GM12878 (cell line): ENCODE measurements around the gene DSEL.

Experiments used
- ASH2L ChIP-seq: fragments of 300-600, 200-600 bp; sonication (generic); IDR thresholded peaks from 2 replicates; pipeline ENCODE4 v1.6.1; 2017; ENCODE audit warnings: low read depth, mild to moderate bottlenecking, borderline replicate concordance
- CEBPB ChIP-seq, 2 experiments: fragments of 150-350 bp in 1 of 2; IDR thresholded peaks; 2 replicates each; pipeline ENCODE4 v1.6.1; 2012 to 2014; ENCODE audit warnings: low read depth in 2 of 2, low read length in 2 of 2, borderline replicate concordance in 1 of 2, inconsistent platforms in 1 of 2
- HDAC6 ChIP-seq: fragments of 200-600 bp; sonication (generic); IDR thresholded peaks from one replicate; pipeline ENCODE4 v1.8.0; 2017; ENCODE audit warnings: antibody characterized with exemption; ENCODE audit not compliant: unreplicated experiment
- MTA2 ChIP-seq: fragments of 450-650 bp; IDR thresholded peaks from 2 replicates; pipeline ENCODE4 v1.6.1; 2016; ENCODE audit warnings: low read depth, mild to moderate bottlenecking, moderate library complexity
- MYC ChIP-seq: IDR thresholded peaks from 2 replicates; pipeline ENCODE4 v1.6.1; 2011; ENCODE audit warnings: mild to moderate bottlenecking, low read length, moderate library complexity, inconsistent platforms; ENCODE audit not compliant: insufficient read depth, insufficient replicate concordance, insufficient read length, severe bottlenecking
- PAX8 ChIP-seq: fragments of 450-650 bp; IDR thresholded peaks from 2 replicates; pipeline ENCODE4 v1.6.1; 2017; ENCODE audit warnings: mild to moderate bottlenecking, moderate library complexity
- POLR2A ChIP-seq: IDR thresholded peaks from 2 replicates; pipeline ENCODE4 v1.6.1; 2011; ENCODE audit warnings: low read depth, mild to moderate bottlenecking, low read length
- POLR2AphosphoS5 ChIP-seq: IDR thresholded peaks from 2 replicates; pipeline ENCODE4 v1.6.1; 2011; ENCODE audit warnings: mild to moderate bottlenecking, low read length, inconsistent platforms
- PRDM15 ChIP-seq: fragments of 450-650 bp; formaldehyde crosslinking; IDR thresholded peaks from 2 replicates; pipeline ENCODE4 v1.4.0; 2020; ENCODE audit warnings: mild to moderate bottlenecking, moderate library complexity
- ZBED1 ChIP-seq: IDR thresholded peaks from 2 replicates; pipeline ENCODE4 v1.6.1; 2016; ENCODE audit warnings: borderline replicate concordance
- TF ChIP-seq, protein P1 (sequence below), 3 experiments: IDR thresholded peaks in 2 of 3; conservative IDR thresholded peaks in 1 of 3; 2 replicates each; pipeline ENCODE4 v1.5.1; 2011; ENCODE audit warnings: low read depth in 3 of 3, low read length in 3 of 3, mild to moderate bottlenecking in 3 of 3, control low read depth in 2 of 3, moderate library complexity in 2 of 3, inconsistent platforms in 1 of 3, mixed read lengths in 1 of 3; ENCODE audit not compliant: control insufficient read depth in 2 of 3, insufficient read depth in 1 of 3; ENCODE audit errors: extremely low read depth in 1 of 3
- TF ChIP-seq, protein P2 (sequence below): IDR thresholded peaks from 2 replicates; pipeline ENCODE4 v1.6.1; 2012; ENCODE audit warnings: low read length, inconsistent platforms
- TF ChIP-seq, protein P3 (sequence below): fragments of 450-650 bp; IDR thresholded peaks from 2 replicates; pipeline ENCODE4 v1.6.1; 2016; ENCODE audit warnings: mild to moderate bottlenecking

DNA sequence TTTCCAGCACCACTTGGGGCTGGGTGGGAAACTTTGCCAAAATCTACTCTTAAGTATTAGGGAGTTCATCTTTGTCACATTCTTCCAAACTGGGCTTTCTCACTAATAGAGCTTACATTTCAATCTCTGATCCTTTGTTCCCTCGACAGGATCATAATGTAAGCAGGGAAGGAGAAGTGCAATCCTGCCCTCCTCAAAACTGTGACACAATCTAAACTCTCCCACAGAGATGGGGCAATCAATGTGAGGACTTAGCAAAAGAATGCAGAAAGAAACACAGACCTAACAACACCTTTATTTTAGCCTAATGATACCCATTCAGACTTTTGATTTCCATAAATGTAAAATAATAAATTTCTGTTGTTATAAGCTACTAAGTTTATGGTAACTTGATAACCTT lies 40.8 kb downstream of the DSEL start:
- TF ChIP-seq MTA2: no peak
- no peak for TF ChIP-seq HDAC6
- TF ChIP-seq PRDM15 (CRISPR knock-in tag): no peak
- no peak for TF ChIP-seq ASH2L
- TF ChIP-seq, protein P1, sequence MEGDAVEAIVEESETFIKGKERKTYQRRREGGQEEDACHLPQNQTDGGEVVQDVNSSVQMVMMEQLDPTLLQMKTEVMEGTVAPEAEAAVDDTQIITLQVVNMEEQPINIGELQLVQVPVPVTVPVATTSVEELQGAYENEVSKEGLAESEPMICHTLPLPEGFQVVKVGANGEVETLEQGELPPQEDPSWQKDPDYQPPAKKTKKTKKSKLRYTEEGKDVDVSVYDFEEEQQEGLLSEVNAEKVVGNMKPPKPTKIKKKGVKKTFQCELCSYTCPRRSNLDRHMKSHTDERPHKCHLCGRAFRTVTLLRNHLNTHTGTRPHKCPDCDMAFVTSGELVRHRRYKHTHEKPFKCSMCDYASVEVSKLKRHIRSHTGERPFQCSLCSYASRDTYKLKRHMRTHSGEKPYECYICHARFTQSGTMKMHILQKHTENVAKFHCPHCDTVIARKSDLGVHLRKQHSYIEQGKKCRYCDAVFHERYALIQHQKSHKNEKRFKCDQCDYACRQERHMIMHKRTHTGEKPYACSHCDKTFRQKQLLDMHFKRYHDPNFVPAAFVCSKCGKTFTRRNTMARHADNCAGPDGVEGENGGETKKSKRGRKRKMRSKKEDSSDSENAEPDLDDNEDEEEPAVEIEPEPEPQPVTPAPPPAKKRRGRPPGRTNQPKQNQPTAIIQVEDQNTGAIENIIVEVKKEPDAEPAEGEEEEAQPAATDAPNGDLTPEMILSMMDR (IDR thresholded peaks at IDR 0.05 in 2 of 3, conservative IDR thresholded peaks at IDR 0.05 in 1 of 3; ENCODE audit: control insufficient read depth in 2 of 3, extremely low read depth in 1 of 3, insufficient read depth in 1 of 3, low read depth in 3 of 3, low read length in 3 of 3): no peak
- TF ChIP-seq POLR2AphosphoS5: no peak
- no peak for TF ChIP-seq CEBPB (IDR thresholded peaks at IDR 0.05; ENCODE audit: borderline replicate concordance in 1 of 2, low read depth in 2 of 2, low read length in 2 of 2)
- TF ChIP-seq, protein P2, sequence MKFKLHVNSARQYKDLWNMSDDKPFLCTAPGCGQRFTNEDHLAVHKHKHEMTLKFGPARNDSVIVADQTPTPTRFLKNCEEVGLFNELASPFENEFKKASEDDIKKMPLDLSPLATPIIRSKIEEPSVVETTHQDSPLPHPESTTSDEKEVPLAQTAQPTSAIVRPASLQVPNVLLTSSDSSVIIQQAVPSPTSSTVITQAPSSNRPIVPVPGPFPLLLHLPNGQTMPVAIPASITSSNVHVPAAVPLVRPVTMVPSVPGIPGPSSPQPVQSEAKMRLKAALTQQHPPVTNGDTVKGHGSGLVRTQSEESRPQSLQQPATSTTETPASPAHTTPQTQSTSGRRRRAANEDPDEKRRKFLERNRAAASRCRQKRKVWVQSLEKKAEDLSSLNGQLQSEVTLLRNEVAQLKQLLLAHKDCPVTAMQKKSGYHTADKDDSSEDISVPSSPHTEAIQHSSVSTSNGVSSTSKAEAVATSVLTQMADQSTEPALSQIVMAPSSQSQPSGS: no peak
- TF ChIP-seq MYC: no peak
- no peak for TF ChIP-seq POLR2A
- TF ChIP-seq, protein P3, sequence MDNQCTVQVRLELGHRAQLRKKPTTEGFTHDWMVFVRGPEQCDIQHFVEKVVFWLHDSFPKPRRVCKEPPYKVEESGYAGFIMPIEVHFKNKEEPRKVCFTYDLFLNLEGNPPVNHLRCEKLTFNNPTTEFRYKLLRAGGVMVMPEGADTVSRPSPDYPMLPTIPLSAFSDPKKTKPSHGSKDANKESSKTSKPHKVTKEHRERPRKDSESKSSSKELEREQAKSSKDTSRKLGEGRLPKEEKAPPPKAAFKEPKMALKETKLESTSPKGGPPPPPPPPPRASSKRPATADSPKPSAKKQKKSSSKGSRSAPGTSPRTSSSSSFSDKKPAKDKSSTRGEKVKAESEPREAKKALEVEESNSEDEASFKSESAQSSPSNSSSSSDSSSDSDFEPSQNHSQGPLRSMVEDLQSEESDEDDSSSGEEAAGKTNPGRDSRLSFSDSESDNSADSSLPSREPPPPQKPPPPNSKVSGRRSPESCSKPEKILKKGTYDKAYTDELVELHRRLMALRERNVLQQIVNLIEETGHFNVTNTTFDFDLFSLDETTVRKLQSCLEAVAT: no peak
- TF ChIP-seq ZBED1: no peak
- no peak for TF ChIP-seq PAX8
